Right cardiac atrium (tissue), 5 donors: Measurements from ENCODE around the gene RASSF3. TPM values are rescaled to one million over a fixed set of nuclear protein-coding genes. Genes with fewer than 3 reads are reported as not detected.
A peak's percentile ranks its signal among the peaks of the same experiment; 100 is the strongest.

ENCODE experiments used
- ATAC-seq, 2 donors: fragments of 200-7000 bp; cut with Tn5 transposase; one replicate each; pipeline versions ENCODE4 v1.8.0 to v1.9.1; 2020; ENCODE audit warnings: moderate library complexity in 2 of 2, mild to moderate bottlenecking in 1 of 2
- DNase-seq, 3 donors: peaks; one replicate each; pipeline ENCODE4 v3.0.0-alpha.2; 2020
- H3K27ac ChIP-seq: one replicate; pipeline ENCODE4 v1.5.1; 2013; ENCODE audit warnings: mild to moderate bottlenecking, low read length, control low read depth, moderate library complexity
- H3K27me3 ChIP-seq: one replicate; pipeline ENCODE4 v1.6.1; 2013; ENCODE audit not compliant: control insufficient read depth, insufficient read depth
- H3K4me1 ChIP-seq: one replicate; pipeline ENCODE4 v1.6.1; 2013; ENCODE audit warnings: low read length; ENCODE audit not compliant: control insufficient read depth, insufficient read depth
- H3K4me3 ChIP-seq: one replicate; pipeline ENCODE4 v1.5.1; 2013; ENCODE audit warnings: low read length, control low read depth
- H3K9me3 ChIP-seq: one replicate; pipeline ENCODE4 v1.6.1; 2013; ENCODE audit warnings: low read length; ENCODE audit not compliant: control insufficient read depth
- WGBS: extraction: QIAGEN DNeasy Blood & Tissue Kit; methylation state at CpG from one replicate; pipeline ENCODE4 v1.1.7; 2013; 5-methylcytosine and 5-hydroxymethylcytosine counted together
- intact Hi-C, 4 donors: fragments of 100-400 bp; cut with DNase I; formaldehyde crosslinking; loops; one replicate each; pipeline versions ENCODE4 v1.11.0 to v1.14.0; 2022 to 2023
- polyA plus RNA-seq: library from polyadenylated mRNA; stranded (reverse); fragments of 200-250 nt; gene quantifications from one replicate; pipeline ENCODE4 v1.2.3, GENCODE V29; 2013
- total RNA-seq, 4 donors: library from RNA; stranded (reverse); fragmentation: NEBNext Ultra II Directional; extraction: Animal tissue kit (Norgen Biotek cat#: 25700); gene quantifications; one replicate each; pipeline ENCODE4 v1.2.1, GENCODE V29; 2021
- donor health status: healthy with polysubstance abuse.
- donor health status: DM: no; HTN: yes; CAD: no.
- donor health status: DM: no; HTN: no; CAD: no.
- donor health status: DM: no; HTN: yes; CAD: no; lungs with severe emphysema.
- donor health status: DM: yes; HTN: yes; CAD: no.

RASSF3 gene
- total and polyA plus RNA-seq, 5 donors: 44.6 to 154 (median 118) TPM

GRCh38 chr12:64671681-64672080, 61.4 kb downstream of the RASSF3 start:
- WGBS: 53% methylated on average over 4 of the region's 4 CpGs

GRCh38 chr12:64672925-64673409, 62.7 kb downstream of the RASSF3 start:
- Histone ChIP-seq H3K4me3 (no peak overlapping the region), H3K9me3 (no peaks in the 10 kb centered on the region), H3K27ac (peak overlapping the region; percentile 77), H3K4me1 (peaks cover 22% of the 10 kb centered on the region), H3K27me3 (no peaks in the 10 kb centered on the region)
- intact Hi-C loops: loop anchor here in 1 of 4 donors (10.0 kb wide), 1 partner anchor 58 kb away; the partner anchor contains the start of gene RASSF3
- DNase-seq (peak; percentile 72 to 83 (median 73)), ATAC-seq (peak in 1 of 2 donors; percentile 46)
- WGBS: 9% methylated on average over 8 of the region's 8 CpGs

More at GRCh38 chr12:64671681-64672080, 61.4 kb downstream of the RASSF3 start:
- Histone ChIP-seq H3K4me3 (no peak overlapping the region), H3K27ac (peak overlapping the region; percentile 10), H3K9me3 (no peaks in the 10 kb centered on the region), H3K27me3 (no peaks in the 10 kb centered on the region), H3K4me1 (peaks cover 30% of the 10 kb centered on the region)
- no peak for DNase-seq
- intact Hi-C loops: loop anchor here in 1 of 4 donors (10.0 kb wide), 1 partner anchor 57 kb away; the partner anchor contains the start of gene RASSF3
- no peak for ATAC-seq

DNA sequence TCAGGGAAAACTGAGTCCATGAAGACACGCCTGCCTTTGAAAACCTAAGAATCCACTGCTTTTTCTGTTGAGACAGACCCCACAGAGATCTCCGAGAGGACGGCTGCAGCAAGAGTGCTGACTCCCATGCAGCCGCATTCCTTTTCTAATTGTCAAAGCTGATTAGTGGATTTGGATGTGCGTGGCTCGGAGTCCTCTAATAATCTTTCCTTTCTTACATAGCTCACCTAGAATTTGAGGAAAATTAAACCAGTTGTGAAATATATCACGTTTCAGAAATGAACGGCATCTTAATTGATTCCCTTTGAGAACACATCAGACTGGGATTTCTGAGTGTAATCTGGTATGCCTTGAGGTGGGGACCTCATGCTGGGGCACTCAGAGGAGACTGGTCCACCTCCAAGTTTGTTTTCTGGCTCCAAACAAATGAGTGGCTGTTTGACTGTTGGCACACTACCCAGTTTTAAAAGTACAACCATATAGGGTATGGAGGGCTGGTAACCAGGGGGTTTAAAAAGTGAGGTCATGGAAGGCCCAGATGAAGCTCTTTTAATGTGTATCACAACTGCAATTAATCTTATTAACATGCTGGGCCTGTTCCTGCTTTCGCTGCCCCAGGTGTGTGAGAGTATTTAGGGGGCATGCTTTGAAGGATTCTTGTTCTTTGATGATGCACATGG, 63.3 kb downstream of the RASSF3 start:
- DNase-seq (no peak), ATAC-seq (peak in 1 of 2 donors; percentile 11)
- Histone ChIP-seq H3K27me3 (no peaks in the 10 kb centered on the region), H3K4me1 (peaks cover 22% of the 10 kb centered on the region), H3K27ac (peak overlapping the region; percentile 71), H3K4me3 (no peak overlapping the region), H3K9me3 (no peaks in the 10 kb centered on the region)
- 41% methylated on average over 9 of the region's 9 CpGs for WGBS
- intact Hi-C loops: loop anchor here in 1 of 4 donors (10.0 kb wide), 1 partner anchor 59 kb away; the partner anchor contains the start of gene RASSF3

DNA sequence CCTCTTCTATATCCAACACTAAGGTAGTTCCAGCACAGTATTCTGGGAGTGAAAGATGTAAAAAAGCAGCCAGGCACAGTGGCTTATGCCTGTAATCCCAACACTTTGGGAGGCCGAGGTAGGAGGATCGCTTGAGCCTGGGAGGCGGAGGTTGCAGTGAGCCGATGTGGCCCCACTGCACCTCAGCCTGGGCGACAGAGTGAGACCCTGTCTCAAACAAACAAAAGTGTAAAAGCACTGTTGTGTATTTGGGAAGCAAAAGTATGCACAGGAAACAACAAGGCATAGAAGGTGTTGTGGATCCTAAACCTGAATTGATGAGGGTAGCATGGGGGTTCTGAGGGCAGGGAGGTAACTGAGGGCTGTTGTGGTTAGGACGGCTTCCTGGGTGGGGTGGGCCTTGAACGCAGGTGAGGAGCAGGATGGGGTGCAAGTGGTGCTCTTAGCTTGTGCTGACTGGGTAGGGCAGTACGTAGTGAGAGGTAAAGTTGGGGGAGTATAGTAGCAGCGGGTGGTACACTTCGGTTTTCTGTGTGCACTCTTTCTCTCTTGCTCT, 64.2 kb downstream of the RASSF3 start:
- Histone ChIP-seq H3K27ac (peak overlapping the region; percentile 90), H3K4me3 (no peak overlapping the region), H3K27me3 (no peaks in the 10 kb centered on the region), H3K4me1 (peaks cover 22% of the 10 kb centered on the region), H3K9me3 (no peaks in the 10 kb centered on the region)
- intact Hi-C loops: loop anchor here in 1 of 4 donors (10.0 kb wide), 1 partner anchor 60 kb away; the partner anchor contains the start of gene RASSF3
- 87% methylated on average over 10 of the region's 10 CpGs for WGBS
- no peak for DNase-seq
- ATAC-seq: no peak

DNA sequence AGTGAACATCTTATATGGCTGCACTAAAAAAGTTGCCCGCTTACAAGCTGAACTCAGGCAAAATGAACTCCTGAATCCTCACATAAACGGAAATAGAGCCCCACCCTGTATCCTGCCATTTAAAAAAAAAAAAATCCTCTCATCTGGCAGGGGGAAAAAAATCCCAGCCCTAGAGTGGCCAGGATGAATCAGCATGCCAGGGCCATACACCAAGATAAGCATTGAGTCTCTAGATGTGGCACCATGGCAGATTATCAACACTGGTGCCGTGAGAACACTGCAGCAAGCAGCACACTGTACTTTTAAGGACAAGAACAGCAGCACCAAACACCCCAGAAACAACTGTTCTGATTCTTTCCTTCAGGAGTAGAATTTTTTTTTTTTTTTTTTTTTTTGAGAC, 65.5 kb downstream of the RASSF3 start:
- WGBS: 34% methylated on average over 3 of the region's 3 CpGs
- Histone ChIP-seq H3K27me3 (no peaks in the 10 kb centered on the region), H3K9me3 (no peaks in the 10 kb centered on the region), H3K4me3 (no peak overlapping the region), H3K27ac (peak overlapping the region; percentile 93), H3K4me1 (peaks cover 25% of the 10 kb centered on the region)
- intact Hi-C loops: loop anchor here in 1 of 4 donors (10.0 kb wide), 1 partner anchor 61 kb away; the partner anchor contains the start of gene RASSF3
- peak in 2 of 3 donors; percentile 52 to 60 for DNase-seq
- peak; percentile 80 for ATAC-seq

DNA sequence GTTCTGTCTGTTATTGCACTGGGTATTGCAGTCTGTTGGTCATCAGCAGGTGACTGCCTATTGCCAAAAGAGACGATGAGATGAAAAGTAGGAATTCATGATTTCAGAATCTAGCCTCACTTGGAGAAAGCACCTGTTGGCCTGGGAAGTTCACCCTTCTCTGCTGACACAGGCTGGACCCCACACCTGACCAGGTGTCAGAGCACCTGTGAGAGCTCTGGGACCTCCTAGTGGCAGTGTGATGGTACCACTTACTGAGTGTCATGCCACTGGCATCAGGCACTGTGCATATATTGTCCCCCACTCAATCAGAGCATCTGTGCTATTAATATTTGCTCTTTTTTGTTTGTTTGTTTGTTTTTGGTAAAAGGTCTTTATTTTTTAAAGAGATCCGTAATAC, 68.0 kb downstream of the RASSF3 start:
- Histone ChIP-seq H3K9me3 (no peaks in the 10 kb centered on the region), H3K4me1 (peaks cover 19% of the 10 kb centered on the region)

GRCh38 chr12:64678835-64679234, 68.5 kb downstream of the RASSF3 start:
- ATAC-seq: no peak
- no peak overlapping the region for H3K4me3 ChIP-seq
- H3K27me3 ChIP-seq: no peaks in the 10 kb centered on the region
- no peak for DNase-seq
- H3K9me3 ChIP-seq: no peaks in the 10 kb centered on the region
- intact Hi-C loops: loop anchor here in 1 of 4 donors (10.0 kb wide), 1 partner anchor 64 kb away; the partner anchor contains the start of gene RASSF3
- H3K4me1 ChIP-seq: peaks cover 14% of the 10 kb centered on the region
- H3K27ac ChIP-seq: peak overlapping the region; percentile 68
- 83% methylated on average over 5 of the region's 5 CpGs for WGBS

More for the DNA sequence above, 68.0 kb downstream of the RASSF3 start:
- WGBS: 85% methylated on average over 2 of the region's 2 CpGs
- ATAC-seq (no peak), DNase-seq (no peak)
- Histone ChIP-seq H3K4me3 (no peak overlapping the region), H3K27me3 (no peaks in the 10 kb centered on the region), H3K27ac (peak overlapping the region; percentile 61)
- intact Hi-C loops: loop anchor here in 1 of 4 donors (10.0 kb wide), 1 partner anchor 63 kb away; the partner anchor contains the start of gene RASSF3

GRCh38 chr12:64679487-64680001, 69.2 kb downstream of the RASSF3 start:
- WGBS: 19% methylated on average over 9 of the region's 9 CpGs
- H3K9me3 ChIP-seq: no peaks in the 10 kb centered on the region
- H3K4me1 ChIP-seq: peaks cover 11% of the 10 kb centered on the region
- peak; percentile 63 to 65 for ATAC-seq
- peak; percentile 82 to 93 (median 90) for DNase-seq
- H3K4me3 ChIP-seq: no peak overlapping the region
- intact Hi-C loops: loop anchor here in 1 of 4 donors (10.0 kb wide), 1 partner anchor 65 kb away; the partner anchor contains the start of gene RASSF3
- no peaks in the 10 kb centered on the region for H3K27me3 ChIP-seq
- peak overlapping the region; percentile 93 for H3K27ac ChIP-seq

- DNase-seq: no peak
- H3K27me3 ChIP-seq: no peaks in the 10 kb centered on the region
- peaks cover 10% of the 10 kb centered on the region for H3K4me1 ChIP-seq
- ATAC-seq: no peak
- WGBS: 72% methylated on average over 4 of the region's 4 CpGs
- intact Hi-C loops: no loop called here
- H3K9me3 ChIP-seq: no peaks in the 10 kb centered on the region
- no peak overlapping the region for H3K4me3 ChIP-seq
- H3K27ac ChIP-seq: peak overlapping the region; percentile 93
These were observed 69.9 kb downstream of the RASSF3 start for GRCh38 chr12:64680235-64680634.

GRCh38 chr12:64681200-64682052, 71.1 kb downstream of the RASSF3 start:
- 65% methylated on average over 5 of the region's 5 CpGs for WGBS
- ATAC-seq (peak in 1 of 2 donors; percentile 43), DNase-seq (no peak)
- peaks cover 10% of the 10 kb centered on the region for H3K4me1 ChIP-seq
- no peak overlapping the region for H3K4me3 ChIP-seq
- intact Hi-C loops: no loop called here
- H3K27ac ChIP-seq: peak overlapping the region; percentile 61
- H3K27me3 ChIP-seq: no peaks in the 10 kb centered on the region
- H3K9me3 ChIP-seq: no peaks in the 10 kb centered on the region
